GM12878 (cell line): ENCODE data around the gene TUT4. TPM values are rescaled to one million over a fixed set of nuclear protein-coding genes. Genes with fewer than 3 reads are reported as not detected.

Experiments used
- ATAC-seq: fragments of 200-7000 bp; cut with Tn5 transposase; 3 replicates; pipeline ENCODE4 v1.9.1; 2020; ENCODE audit warnings: mild to moderate bottlenecking, moderate library complexity
- BruUV-seq: library from RNA; stranded (reverse); fragments of 400-500 nt; replicated peaks from 2 replicates; lab custom pipeline; 2021; lab: Mats Ljungman, UMichigan
- CTCF ChIA-PET: fragments of 300-600 bp; sonication (Branson Sonifier 250); formaldehyde crosslinking; extraction: SDS; loops from one replicate; lab custom pipeline; 2021; ENCODE audit warnings: inconsistent platforms; lab: Yijun Ruan, JAX
- POLR2A ChIA-PET: fragments of 350-600 bp; formaldehyde crosslinking; extraction: SDS; loops from one replicate; lab custom pipeline; 2021; ENCODE audit warnings: inconsistent platforms; lab: Charles Lee
- RAD21 ChIA-PET: fragments of 300-600 bp; sonication (Branson Sonifier 250); formaldehyde crosslinking; loops from one replicate; lab custom pipeline; 2023; ENCODE audit warnings: antibody characterized with exemption; ENCODE audit not compliant: unreplicated experiment; lab: Charles Lee
- SMC1A ChIA-PET: fragments of 300-600 bp; sonication (Branson Sonifier 250); formaldehyde crosslinking; loops from one replicate; lab custom pipeline; 2023; ENCODE audit not compliant: unreplicated experiment, uncharacterized antibody; lab: Charles Lee
- DNase-seq: peaks from one replicate; pipeline ENCODE4 v3.0.0-alpha.2; 2011; ENCODE audit warnings: low read depth, low spot score
- FAIRE-seq: peaks from 3 replicates; lab custom pipeline; 2011; peaks lifted over from hg19 to GRCh38; lab: Jason Lieb, UNC
- H2AFZ ChIP-seq: 2 replicates; pipeline ENCODE4 v1.6.0; 2011; ENCODE audit warnings: low read depth, low read length, control low read depth; ENCODE audit not compliant: control insufficient read depth
- H3K27ac ChIP-seq: 2 replicates; pipeline ENCODE4 v1.5.1; 2011; ENCODE audit warnings: control low read depth; ENCODE audit not compliant: control insufficient read depth, insufficient read depth
- H3K27me3 ChIP-seq, 2 experiments: replicated peaks in 1 of 2; 2 replicates each; pipeline versions ENCODE4 v1.6.0 to v1.6.1; 2011; ENCODE audit warnings: low read length in 1 of 2; ENCODE audit not compliant: control insufficient read depth in 2 of 2, insufficient read depth in 2 of 2
- H3K36me3 ChIP-seq, 2 experiments: 2 replicates each; pipeline ENCODE4 v1.5.1; 2011; ENCODE audit warnings: low read length in 1 of 2; ENCODE audit not compliant: control insufficient read depth in 2 of 2, insufficient read depth in 2 of 2
- H3K4me1 ChIP-seq: 2 replicates; pipeline ENCODE4 v1.6.1; 2011; ENCODE audit warnings: mild to moderate bottlenecking, low read length, moderate library complexity, mixed read lengths; ENCODE audit not compliant: control insufficient read depth, insufficient read depth
- H3K4me2 ChIP-seq: 2 replicates; pipeline ENCODE4 v1.6.0; 2011; ENCODE audit warnings: control low read depth; ENCODE audit not compliant: control insufficient read depth, insufficient read depth
- H3K4me3 ChIP-seq: fragments of 200-600 bp; sonication (generic); 2 replicates; pipeline ENCODE4 v1.5.1; 2016
- H3K79me2 ChIP-seq: 2 replicates; pipeline ENCODE4 v1.6.0; 2011; ENCODE audit warnings: low read length; ENCODE audit not compliant: control insufficient read depth, insufficient read depth
- H3K9ac ChIP-seq: 2 replicates; pipeline ENCODE4 v1.8.0; 2011; ENCODE audit warnings: low read length, control low read depth, mixed read lengths; ENCODE audit not compliant: control insufficient read depth, insufficient read depth
- H3K9me3 ChIP-seq: replicated peaks from 3 replicates; pipeline ENCODE4 v1.5.1; 2011; ENCODE audit warnings: mild to moderate bottlenecking, low read length; ENCODE audit not compliant: control insufficient read depth, insufficient read depth
- H4K20me1 ChIP-seq: 2 replicates; pipeline ENCODE4 v1.6.0; 2011; ENCODE audit not compliant: control insufficient read depth, insufficient read depth
- BCL11A ChIP-seq: IDR thresholded peaks from 2 replicates; pipeline ENCODE4 v1.6.1; 2011; ENCODE audit warnings: low read depth, low read length
- BHLHE40 ChIP-seq, 2 experiments: fragments of 450-650 bp in 1 of 2; IDR thresholded peaks; 2 replicates each; pipeline ENCODE4 v1.6.1; 2011 to 2017; ENCODE audit warnings: low read depth in 2 of 2, borderline replicate concordance in 1 of 2, improper control_type of control experiment in 1 of 2, low read length in 1 of 2, mild to moderate bottlenecking in 1 of 2
- BRCA1 ChIP-seq: IDR thresholded peaks from 2 replicates; pipeline ENCODE4 v1.6.1; 2011; ENCODE audit warnings: low read depth, low read length, improper control_type of control experiment
- CBFB ChIP-seq: IDR thresholded peaks from 2 replicates; pipeline ENCODE4 v1.6.1; 2016; ENCODE audit warnings: antibody characterized with exemption, low read depth
- HCFC1 ChIP-seq: fragments of 150-350 bp; IDR thresholded peaks from 2 replicates; pipeline ENCODE4 v1.6.1; 2014; ENCODE audit warnings: low read length
- KAT2A ChIP-seq: conservative IDR thresholded peaks from 2 replicates; pipeline ENCODE4 v1.6.1; 2011; ENCODE audit warnings: low read depth, low read length; ENCODE audit not compliant: control insufficient read depth
- LARP7 ChIP-seq: fragments of 450-650 bp; IDR thresholded peaks from 2 replicates; pipeline ENCODE4 v1.6.1; 2017; ENCODE audit warnings: mild to moderate bottlenecking
- NFYA ChIP-seq: IDR thresholded peaks from 2 replicates; pipeline ENCODE4 v1.6.1; 2011; ENCODE audit warnings: low read depth, mild to moderate bottlenecking, low read length, improper control_type of control experiment, borderline replicate concordance
- RAD21 ChIP-seq: IDR thresholded peaks from 2 replicates; pipeline ENCODE4 v1.6.1; 2011; ENCODE audit warnings: mild to moderate bottlenecking, low read depth, low read length, moderate library complexity; ENCODE audit not compliant: insufficient read depth
- RAD51 ChIP-seq: fragments of 450-650 bp; IDR thresholded peaks from 2 replicates; pipeline ENCODE4 v1.6.1; 2016; ENCODE audit warnings: moderate library complexity, mild to moderate bottlenecking, inconsistent platforms
- WGBS: methylation state at CpG from one replicate; pipeline ENCODE4 v1.1.6; 2016; ENCODE audit warnings: low lambda C conversion rate; ENCODE audit not compliant: insufficient replicate concordance, insufficient coverage; ENCODE audit errors: missing lambda C conversion rate; 5-methylcytosine and 5-hydroxymethylcytosine counted together
- in situ Hi-C: fragments of 300-500 bp; cut with MboI; formaldehyde crosslinking; loops from 9 replicates; pipeline ENCODE4 v1.14.3; 2018; ENCODE audit warnings: mixed read lengths
- intact Hi-C: fragments of 100-400 bp; cut with micrococcal nuclease; formaldehyde crosslinking; loops from one replicate; pipeline ENCODE4 v1.14.2; 2022; ENCODE audit not compliant: unreplicated experiment
- polyA plus RNA-seq, 11 experiments: library from polyadenylated mRNA; depleted of rRNA in 4 of 11; unstranded in 6 of 11; stranded (reverse) in 5 of 11; fragments of >200 nt; fragmentation: Nextera tagmentation in 4 of 11; fragmentation: Illumina TruSeq in 1 of 11; extraction: Ambion mirVana in 4 of 11; extraction: Trizol in 1 of 11; gene quantifications; 1 replicate in 1 of 11; 2 replicates in 10 of 11; pipeline versions ENCODE4 v1.2.1 to v1.2.3, GENCODE V29; 2011 to 2016; ENCODE audit warnings: inconsistent platforms in 2 of 11, missing spikeins in 2 of 11, low read depth in 1 of 11
- total RNA-seq, 4 experiments: library from RNA; depleted of rRNA in 3 of 4; stranded (reverse); fragments of >200 nt in 3 of 4; fragmentation: Illumina TruSeq in 1 of 4; extraction: Trizol in 1 of 4; gene quantifications; 2 replicates each; pipeline versions ENCODE4 v1.2.1 to v1.2.3, GENCODE V29; 2013 to 2021
- TF ChIP-seq, protein P1 (sequence below): IDR thresholded peaks from 2 replicates; pipeline ENCODE4 v1.6.1; 2012; ENCODE audit warnings: low read depth, low read length, improper control_type of control experiment
- TF ChIP-seq, protein P2 (sequence below): IDR thresholded peaks from 2 replicates; pipeline ENCODE4 v1.6.1; 2012; ENCODE audit warnings: improper control_type of control experiment, low read depth, low read length; ENCODE audit not compliant: insufficient replicate concordance
- TF ChIP-seq, protein P3 (sequence below): IDR thresholded peaks from 2 replicates; pipeline ENCODE4 v1.6.1; 2012; ENCODE audit warnings: low read depth, low read length, improper control_type of control experiment

Gene TUT4
- total and polyA plus RNA-seq, 10 of the 15 experiments (the other 5 are each of a cell fraction or from before 2014, with no cell fraction given) = 9.4 to 40.7 (median 27.6) TPM

DNA sequence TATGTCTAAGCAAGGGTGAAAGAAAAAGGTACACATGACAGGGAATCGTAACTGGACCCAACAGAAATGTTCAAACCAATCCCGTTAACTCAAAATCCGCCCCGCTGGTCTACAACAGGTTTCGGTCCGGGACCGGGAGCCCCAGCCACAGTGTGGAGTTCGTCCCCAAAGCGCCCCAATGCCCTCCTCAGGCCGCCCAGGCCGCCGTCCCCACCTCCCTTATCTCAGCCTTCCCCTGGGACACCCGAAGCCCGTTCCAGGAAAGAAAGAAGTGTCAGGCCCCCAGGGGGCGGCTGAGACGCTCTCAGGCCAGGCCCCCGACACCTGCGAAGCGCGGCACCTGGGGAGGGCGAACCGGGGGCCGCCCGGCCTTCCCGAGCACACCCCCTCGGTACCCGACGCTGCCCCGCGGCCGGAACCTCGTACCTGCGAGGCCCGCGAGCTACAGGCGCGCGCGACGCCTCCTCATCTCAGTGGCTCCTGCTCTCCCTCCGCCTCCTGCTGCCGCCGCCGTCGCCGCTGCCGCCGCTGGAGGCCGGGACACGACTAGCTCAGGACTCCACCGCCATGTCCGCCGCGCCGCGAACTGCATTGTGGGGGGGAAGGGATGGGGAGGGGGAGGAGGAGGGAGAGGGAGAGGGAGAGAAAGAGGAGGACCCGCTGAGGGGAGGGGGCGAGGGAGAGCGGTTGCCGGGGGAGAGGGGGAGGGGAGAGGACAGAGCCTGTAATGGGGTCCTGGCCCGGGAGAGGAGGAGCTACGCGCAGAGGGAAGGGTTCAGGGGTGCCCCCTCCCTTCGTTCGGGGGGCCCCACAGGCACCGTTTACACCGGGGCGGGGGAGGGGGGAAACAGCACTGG is at the start of gene TUT4 (continued):
- peak; percentile 89 for TF ChIP-seq LARP7
- TF ChIP-seq NFYA = no peak
- no peak for TF ChIP-seq HCFC1
- TF ChIP-seq, protein P1, sequence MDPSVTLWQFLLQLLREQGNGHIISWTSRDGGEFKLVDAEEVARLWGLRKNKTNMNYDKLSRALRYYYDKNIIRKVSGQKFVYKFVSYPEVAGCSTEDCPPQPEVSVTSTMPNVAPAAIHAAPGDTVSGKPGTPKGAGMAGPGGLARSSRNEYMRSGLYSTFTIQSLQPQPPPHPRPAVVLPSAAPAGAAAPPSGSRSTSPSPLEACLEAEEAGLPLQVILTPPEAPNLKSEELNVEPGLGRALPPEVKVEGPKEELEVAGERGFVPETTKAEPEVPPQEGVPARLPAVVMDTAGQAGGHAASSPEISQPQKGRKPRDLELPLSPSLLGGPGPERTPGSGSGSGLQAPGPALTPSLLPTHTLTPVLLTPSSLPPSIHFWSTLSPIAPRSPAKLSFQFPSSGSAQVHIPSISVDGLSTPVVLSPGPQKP = no peak
- TF ChIP-seq CBFB = peak; percentile 3; the same call in 1 of the 2 replicates
- TF ChIP-seq, all 136 proteins: peak for 24

DNA sequence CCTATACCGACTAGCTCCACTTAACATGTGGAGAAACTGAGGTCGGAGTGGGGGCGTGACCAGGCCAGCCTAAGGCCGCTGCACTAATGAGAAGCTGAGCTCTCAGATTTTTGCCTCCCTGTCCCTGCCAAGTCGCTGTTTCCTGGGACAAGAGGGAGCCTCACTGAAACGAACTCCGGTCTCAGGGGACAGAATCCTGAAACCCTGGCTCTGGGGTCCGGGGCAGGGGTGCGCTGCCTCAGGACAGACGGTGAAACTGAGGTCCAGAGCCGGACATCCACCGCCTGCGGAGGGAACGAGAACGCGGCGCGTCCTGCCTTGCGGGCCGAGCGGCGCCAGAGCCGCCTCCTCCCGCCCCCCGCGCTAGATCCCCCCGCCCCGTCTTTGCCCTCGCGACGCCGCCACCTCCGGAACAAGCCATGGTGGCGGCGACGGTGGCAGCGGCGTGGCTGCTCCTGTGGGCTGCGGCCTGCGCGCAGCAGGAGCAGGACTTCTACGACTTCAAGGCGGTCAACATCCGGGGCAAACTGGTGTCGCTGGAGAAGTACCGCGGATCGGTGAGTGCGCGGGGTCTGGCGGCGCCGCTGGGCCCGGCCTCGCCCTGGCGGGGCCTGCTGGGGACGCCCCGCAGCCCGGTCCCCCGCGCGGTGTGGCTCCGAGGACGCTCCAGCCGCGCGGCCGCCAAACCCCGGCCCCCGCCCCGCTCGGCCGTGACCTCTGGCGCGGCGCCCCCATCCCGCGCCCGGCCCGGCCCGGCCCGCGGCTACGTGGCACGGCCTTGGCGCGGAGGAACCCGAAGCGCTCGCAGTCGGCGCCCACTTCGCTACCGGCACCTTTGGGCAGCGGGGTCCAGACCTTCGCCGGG is 49.3 kb upstream of the TUT4 start, which contains the start of gene GPX7:
Gene GPX7 (plus strand): TSS at position 381 of the 865 bp plus-strand sequence. CDS start 39 bp downstream, at position 420.
- FAIRE-seq (no peak), DNase-seq (no peak), ATAC-seq (peak; percentile 49)
- ChIA-PET CTCF (interaction anchor here (0.6 kb wide), 1 partner anchor 25 kb away, joined by 3 read pairs; no protein-coding TSS in a partner anchor), RAD21 (interaction anchor here (0.7 kb wide), 1 partner anchor 34 kb away, joined by 3 read pairs; no protein-coding TSS in a partner anchor), POLR2A (interaction anchor here (0.6 to 1.3 kb wide), 2 partner anchors 9 to 32 kb away, joined by 4 to 5 read pairs; no protein-coding TSS in a partner anchor), SMC1A (interaction anchor here (1.0 to 1.9 kb wide), 5 partner anchors 9 to 198 kb away, joined by 3 to 6 read pairs (median 3); partner anchors contain the start of genes ORC1 and PRPF38A)
- Histone ChIP-seq H3K4me1 (peaks cover 24% of the 10 kb centered on the region), H3K27me3 (peaks cover 1 to 4% of the 10 kb centered on the region in 2 experiments; a peak in 2 of 4 replicates), H2AFZ (peak within 1 kb of the TSS; percentile 87), H3K27ac (peak within 1 kb of the TSS; percentile 17), H3K36me3 (no peaks in the 10 kb centered on the region), H3K9ac (peak within 1 kb of the TSS; percentile 24; the same call in 1 of the 2 replicates), H3K4me3 (peak within 1 kb of the TSS; percentile 62), H3K9me3 (no peaks in the 10 kb centered on the region), H3K79me2 (no peaks in the 10 kb centered on the region), H4K20me1 (no peaks in the 10 kb centered on the region), H3K4me2 (peak within 1 kb of the TSS; percentile 81)
- in situ Hi-C loops (no loop called here), intact Hi-C loops (no loop called here)
- 1% methylated on average over 66 of the region's 97 CpGs for WGBS
- BruUV-seq = no TSS peak
- TF ChIP-seq KAT2A = no peak
- TF ChIP-seq, protein P2, sequence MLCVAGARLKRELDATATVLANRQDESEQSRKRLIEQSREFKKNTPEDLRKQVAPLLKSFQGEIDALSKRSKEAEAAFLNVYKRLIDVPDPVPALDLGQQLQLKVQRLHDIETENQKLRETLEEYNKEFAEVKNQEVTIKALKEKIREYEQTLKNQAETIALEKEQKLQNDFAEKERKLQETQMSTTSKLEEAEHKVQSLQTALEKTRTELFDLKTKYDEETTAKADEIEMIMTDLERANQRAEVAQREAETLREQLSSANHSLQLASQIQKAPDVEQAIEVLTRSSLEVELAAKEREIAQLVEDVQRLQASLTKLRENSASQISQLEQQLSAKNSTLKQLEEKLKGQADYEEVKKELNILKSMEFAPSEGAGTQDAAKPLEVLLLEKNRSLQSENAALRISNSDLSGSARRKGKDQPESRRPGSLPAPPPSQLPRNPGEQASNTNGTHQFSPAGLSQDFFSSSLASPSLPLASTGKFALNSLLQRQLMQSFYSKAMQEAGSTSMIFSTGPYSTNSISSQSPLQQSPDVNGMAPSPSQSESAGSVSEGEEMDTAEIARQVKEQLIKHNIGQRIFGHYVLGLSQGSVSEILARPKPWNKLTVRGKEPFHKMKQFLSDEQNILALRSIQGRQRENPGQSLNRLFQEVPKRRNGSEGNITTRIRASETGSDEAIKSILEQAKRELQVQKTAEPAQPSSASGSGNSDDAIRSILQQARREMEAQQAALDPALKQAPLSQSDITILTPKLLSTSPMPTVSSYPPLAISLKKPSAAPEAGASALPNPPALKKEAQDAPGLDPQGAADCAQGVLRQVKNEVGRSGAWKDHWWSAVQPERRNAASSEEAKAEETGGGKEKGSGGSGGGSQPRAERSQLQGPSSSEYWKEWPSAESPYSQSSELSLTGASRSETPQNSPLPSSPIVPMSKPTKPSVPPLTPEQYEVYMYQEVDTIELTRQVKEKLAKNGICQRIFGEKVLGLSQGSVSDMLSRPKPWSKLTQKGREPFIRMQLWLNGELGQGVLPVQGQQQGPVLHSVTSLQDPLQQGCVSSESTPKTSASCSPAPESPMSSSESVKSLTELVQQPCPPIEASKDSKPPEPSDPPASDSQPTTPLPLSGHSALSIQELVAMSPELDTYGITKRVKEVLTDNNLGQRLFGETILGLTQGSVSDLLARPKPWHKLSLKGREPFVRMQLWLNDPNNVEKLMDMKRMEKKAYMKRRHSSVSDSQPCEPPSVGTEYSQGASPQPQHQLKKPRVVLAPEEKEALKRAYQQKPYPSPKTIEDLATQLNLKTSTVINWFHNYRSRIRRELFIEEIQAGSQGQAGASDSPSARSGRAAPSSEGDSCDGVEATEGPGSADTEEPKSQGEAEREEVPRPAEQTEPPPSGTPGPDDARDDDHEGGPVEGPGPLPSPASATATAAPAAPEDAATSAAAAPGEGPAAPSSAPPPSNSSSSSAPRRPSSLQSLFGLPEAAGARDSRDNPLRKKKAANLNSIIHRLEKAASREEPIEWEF = no peak
- no peak for TF ChIP-seq RAD51
- no peak for TF ChIP-seq BCL11A
- no peak for TF ChIP-seq RAD21
- no peak for TF ChIP-seq BRCA1
- TF ChIP-seq, protein P3, sequence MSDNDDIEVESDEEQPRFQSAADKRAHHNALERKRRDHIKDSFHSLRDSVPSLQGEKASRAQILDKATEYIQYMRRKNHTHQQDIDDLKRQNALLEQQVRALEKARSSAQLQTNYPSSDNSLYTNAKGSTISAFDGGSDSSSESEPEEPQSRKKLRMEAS = no peak
- 0 out of 4 replicates have a peak, but pooled peaks of 1 of the 2 experiments have one; percentile 8 for TF ChIP-seq BHLHE40 (IDR thresholded peaks at IDR 0.05; ENCODE audit: borderline replicate concordance in 1 of 2, low read depth in 2 of 2, low read length in 1 of 2)
